Dermis microvascular lymphatic vessel endothelial cell (primary cell): ENCODE results near the gene ZCCHC10. TPM values are rescaled to one million over a fixed set of nuclear protein-coding genes. Genes with fewer than 3 reads are reported as not detected.
"Not testable (repeated sequence)": the region's sequence is repeated elsewhere in the genome, so short reads cannot be mapped to it uniquely, and the experiment has no call there.

Source experiments
- DNase-seq, 2 donors: peaks; one replicate each; pipeline versions ENCODE4 v3.0.0 to v3.0.0-alpha.2; 2010; ENCODE audit warnings: low read depth in 2 of 2
- total RNA-seq: library from RNA; depleted of rRNA; stranded (reverse); fragments of >200 nt; gene quantifications from 2 replicates; pipeline ENCODE4 v1.2.1, GENCODE V29; 2014

Gene ZCCHC10
- total RNA-seq, 1 donor from 2014 or later = 12.3 TPM

DNA sequence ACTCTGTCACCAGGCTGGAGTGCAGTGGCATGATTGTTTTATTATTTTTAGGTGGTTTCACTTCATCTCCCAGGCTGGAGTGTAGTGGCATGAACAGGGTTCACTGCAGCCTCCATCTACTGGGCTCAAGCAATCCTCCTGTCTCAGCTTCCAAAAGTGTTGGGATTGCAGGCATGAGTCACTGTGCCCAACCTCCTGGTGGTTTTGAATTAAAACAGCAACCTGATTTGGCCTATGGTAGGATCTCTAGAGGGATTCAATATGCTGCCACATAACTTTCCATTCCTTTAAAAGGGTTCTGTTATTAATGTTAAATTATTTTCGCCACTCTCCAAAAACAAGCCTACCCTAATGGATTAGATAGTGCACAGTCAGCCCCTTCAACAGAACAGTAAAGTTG, 15.6 kb upstream of the ZCCHC10 start:
- DNase-seq = no peak

DNA sequence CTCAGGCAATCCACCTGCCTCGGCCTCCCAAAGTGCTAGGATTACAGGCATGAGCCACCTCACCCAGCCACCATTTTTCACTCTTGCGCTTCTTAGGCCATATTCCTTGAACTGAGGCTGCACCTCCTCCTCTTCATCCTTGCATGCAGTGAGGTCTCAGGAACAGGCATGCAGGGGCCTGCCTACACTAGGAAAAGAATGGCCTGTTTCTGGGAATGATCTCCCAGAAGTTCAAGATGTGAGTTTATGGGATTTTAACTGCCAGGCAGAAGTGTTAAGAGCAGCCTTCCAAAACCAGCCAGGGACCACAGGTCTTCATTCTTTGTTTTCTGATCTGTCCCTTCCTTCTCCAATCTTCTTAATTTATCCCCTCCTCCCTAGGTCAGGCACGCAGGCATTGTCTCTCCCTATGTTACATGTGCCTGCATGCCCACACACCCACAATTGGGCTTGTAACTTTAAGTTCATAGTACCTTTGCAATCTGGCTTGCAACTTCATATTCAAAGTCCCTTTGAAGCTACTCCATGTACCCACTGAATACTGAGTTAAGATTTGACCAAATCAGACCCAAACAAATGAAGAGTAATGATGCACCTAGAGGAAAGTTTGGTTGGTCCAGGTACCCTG, 14.9 kb upstream of the ZCCHC10 start:
- no peak for DNase-seq

DNA sequence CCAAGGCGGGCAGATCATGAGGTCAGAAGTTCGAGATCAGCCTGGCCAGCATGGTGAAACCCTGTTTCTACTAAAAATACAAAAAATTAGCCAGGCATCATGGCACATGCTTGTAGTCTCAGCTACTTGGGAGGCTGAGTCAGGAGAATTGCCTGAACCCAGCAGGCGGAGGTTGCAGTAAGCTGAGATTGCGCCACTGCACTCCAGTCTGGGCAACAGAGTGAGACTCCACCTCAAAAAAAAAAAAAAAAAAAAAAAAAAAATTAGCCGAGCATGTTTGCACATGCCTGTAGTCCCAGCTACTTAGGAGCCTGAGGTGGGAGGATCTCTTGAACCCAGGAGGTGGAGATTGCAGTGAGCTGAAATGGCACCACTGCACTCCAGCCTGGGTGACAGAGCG, 10.3 kb upstream of the ZCCHC10 start:
- not testable (repeated sequence) for DNase-seq

DNA sequence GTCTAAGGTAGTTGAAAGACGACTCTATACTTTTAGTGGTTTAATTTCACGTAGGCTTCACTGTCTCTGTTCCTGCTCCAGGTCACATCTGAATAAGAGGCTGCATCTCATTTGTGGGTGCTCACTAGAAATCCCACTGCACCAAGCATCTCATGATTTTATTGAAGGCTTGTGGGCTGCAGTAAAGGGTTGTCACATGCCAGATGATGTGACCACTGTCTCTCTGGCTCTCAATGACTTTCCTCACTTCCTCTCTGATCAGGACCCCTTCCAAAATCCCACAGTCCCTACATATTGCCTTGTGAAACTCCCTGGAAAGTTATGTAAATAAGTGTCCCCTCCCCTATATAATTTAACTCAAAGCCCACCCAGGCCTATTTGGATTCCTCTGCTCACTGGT, 8.9 kb upstream of the ZCCHC10 start:
- no peak for DNase-seq

DNA sequence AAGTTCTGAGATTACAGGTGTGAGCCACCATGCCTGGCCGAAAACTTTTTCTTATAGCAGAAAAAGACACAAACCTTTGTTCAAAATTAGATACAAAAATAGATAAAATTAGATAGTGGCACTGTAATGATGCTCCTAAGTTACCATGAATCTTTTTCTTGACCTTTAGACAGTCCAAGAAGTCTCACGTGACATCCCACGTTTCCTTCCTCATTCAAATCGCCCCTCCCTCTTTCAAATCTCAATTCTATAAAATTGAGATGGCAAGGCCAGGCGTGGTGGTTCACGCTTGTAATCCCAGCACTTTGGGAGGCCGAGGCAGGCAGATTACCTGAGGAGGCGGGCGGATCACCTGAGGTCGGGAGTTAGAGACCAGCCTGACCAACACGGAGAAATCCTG, 7.7 kb upstream of the ZCCHC10 start:
- DNase-seq = no peak

DNA sequence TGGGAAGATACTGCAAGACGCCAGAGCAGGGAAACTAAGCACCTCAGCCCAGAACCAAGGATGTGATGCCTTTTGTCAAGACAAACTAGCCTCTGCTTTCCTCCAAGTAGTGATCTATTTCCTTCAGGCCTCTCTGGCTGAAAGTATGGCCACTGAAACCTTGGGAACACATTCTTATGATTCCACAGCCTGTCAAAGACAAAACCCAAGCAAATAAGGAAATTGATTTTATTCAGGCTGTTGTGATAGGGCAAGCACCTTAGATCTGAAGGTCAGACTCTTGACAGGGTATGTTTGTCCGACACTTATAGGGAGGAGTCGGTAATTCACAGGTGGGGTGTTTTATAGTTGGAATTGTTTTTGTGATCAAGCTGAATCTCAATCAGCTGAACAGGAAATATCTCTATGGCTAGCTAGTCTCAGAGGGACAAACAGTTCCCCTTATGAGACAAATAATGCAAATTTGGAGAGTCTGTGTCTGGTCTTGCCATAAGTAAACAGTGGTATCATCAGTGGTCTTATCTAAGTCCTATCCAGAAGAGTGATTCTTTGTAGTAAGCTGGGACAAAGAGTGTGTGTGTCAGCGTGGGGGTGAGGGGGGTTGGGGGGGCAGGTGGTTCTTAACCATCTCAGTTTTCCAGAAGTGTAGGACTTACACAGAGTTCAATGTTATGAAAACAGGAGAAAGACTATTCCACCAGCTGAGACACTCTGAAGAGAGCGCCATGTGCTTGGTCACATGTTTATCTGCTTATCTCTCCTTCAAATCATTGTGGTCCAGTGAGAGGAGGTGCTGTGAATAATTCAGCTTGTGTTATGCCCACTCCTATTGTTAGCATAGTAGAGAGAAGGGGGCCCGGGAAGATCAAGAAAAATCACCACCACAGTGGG, 6.7 kb upstream of the ZCCHC10 start:
- DNase-seq = no peak

DNA sequence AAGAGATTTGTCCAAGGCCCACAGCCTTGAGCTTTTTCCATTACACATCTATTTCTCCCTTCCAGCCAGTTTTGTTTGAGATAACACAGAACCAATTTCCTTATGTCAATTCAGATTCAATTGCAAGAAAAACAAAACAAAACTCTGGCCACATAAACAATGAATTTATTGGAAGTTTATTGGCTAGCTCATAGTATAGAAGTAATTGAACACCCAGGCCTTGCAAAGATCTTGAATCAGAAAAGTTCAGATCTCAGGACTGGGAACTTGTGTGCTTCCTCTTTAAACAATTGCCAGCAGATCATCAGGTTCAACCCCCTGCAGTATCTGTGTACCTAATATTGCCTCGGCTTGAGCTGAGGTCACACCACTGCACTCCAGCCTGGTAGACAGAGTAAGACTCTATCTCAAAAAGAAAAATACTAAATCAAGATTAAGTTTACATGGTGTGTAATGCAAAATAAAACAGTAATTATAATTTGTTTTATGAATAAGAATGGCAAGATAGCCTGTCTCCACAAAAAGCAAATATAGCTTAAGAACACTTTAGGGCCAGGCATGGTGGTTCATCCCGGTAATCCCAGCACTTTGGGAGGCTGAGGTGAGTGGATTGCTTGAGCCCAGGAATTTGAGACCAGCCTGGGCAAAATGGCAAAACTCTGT, 4.1 kb upstream of the ZCCHC10 start:
- DNase-seq = no peak

DNA sequence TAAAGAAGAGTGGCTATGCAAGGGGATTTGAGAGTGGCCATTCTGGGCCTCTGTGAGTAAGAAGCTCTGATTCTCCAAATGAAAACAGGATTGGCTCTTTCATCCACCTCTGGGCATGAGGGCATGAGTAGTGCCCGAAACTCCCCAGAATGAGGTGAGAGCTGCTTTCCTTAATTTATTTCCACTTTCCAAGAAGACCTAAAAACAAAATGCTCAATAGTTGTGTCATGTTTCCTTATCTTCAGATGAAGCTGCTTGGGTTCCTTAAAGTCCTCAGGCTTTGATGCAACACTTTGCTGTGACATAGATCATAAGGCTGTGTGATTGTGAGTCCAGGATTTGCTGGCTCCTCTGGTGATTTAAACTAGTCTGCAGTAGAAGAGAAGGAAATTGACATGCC, 3.1 kb upstream of the ZCCHC10 start:
- no peak for DNase-seq

DNA sequence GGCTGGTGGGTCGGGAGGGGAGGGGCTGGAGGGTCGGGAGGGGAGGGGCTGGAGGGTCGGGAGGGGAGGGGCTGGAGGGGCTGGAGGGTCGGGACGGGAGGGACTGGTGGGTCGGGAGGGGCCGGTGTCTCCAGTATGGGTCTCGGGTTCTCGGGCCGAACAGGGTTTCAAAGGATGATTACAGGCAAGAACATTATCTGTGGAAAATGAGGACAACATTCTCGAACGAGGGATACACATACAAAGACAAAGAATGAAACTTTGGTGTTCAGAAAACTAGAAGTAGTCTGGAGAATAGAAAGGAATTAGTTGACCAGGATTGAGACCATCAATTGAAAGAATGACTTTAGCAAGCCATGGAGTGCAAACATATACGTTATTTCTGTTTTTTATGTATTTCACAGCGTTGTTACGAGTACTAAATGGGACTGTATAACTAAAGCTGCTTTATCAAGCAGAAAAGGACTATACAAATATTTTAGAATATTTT, 360 bp upstream of the ZCCHC10 start:
- no peak for DNase-seq

DNA sequence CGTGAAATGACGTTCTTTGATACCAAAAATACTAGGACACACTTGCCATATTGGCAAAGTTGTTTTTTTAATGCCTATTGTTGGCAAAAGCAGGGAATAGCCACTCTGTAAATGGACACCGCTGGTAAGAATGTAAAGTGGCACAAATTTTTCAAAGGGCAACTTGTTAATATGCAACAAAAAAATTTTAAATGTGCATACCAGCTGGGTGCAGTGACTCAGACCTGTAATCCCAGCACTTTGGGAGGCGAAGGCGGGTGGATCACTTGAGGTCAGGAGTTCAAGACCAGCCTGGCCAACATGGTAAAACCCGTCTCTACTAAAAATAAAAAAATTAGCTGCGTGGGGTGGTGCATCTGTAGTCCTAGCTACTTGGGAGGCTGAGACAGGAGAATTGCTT, 6.9 kb downstream of the ZCCHC10 start:
- DNase-seq = not testable (repeated sequence)

DNA sequence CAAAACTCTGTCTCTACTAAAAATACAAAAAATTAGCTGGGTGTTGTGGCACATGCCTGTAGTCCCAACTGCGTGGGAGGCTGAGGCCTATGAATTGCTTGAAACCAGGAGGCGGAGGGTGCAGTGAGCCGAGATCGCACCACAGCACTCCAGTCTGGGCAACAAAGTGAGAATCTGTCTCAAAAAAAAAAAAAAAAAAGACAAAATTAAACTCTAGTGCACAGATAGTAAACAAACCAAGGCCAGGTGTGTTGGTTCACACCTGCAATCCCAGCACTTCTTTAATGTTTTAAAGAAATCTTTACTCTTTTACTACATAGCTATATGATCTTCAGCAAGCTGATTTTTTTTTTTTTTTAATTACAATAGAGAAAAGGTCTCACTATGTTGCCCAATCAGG, 8.4 kb downstream of the ZCCHC10 start:
- DNase-seq = no peak

DNA sequence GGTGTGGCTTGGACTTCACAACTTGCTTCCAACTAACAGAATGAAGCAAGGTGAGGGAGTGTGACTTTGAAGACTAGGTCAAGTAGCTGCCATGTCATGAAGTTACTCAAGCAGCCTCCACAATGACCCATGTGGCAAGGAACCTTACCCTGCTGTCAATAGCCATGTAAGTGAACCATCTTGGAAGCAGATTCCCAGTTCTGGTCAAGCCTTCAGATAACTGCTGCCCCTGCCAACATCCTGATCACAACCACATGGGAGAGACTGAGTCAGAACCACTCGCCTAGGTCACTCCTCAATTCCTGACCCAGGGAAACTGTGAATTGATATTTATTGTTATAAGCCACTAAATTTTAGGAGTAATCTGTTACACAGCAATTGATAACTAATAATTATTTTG, 10.9 kb downstream of the ZCCHC10 start:
- DNase-seq = no peak

DNA sequence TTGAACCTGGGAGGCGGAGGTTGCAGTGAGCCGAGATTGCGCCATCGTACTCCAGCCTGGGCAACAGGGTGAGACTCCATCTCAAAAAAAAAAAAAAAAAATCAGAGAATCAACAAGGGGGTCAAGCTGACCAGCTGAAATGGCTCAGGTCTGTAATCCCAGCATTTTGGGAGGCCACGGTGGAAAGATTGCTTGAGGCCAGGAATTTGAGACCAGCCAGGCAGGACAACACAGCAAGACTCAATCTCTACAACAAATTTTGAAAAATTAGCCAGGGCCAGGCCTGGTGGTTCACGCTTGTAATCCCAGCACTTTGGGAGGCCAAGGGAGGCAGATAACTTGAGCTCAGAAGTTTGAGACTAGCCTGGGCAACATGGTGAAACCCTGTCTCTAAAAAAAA, 17.9 kb downstream of the ZCCHC10 start:
- not testable (repeated sequence) for DNase-seq

DNA sequence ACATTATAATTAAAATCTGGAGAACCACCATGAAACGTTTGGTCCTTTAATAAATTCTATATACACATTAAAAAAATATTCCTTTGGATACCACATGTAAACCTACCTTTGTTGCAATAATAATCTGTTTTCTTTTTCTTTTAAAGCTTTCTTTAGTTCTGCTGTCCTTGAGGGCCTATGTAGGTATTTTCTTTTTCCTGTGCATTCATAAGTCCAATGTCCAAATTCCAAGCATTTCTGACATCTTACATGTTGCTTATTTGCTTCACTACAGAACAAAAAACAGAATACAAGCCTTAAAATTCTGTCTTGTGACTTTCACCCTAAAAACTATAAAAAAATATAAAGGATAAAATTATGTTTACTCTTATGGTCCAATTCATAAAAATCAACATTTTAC, 19.7 kb downstream of the ZCCHC10 start:
- DNase-seq = no peak

DNA sequence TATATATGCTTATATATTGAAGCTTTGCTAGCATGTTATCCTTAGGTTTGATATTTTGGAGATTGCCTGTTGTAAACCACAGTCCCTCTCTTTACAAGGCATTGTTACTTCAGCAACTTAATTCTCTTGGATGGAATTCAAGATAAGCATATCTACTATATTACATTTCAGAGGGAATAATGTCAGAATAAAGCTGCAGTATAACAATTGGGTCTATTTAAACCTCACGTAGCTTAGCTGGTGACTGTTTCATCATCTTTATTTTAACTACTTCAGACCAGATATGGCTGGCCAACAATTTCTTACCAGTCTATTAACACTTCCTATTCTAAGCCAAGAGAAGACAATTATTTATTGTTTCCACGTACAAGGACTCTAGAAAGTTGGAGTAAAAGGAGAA, 27.1 kb downstream of the ZCCHC10 start:
- DNase-seq = no peak

DNA sequence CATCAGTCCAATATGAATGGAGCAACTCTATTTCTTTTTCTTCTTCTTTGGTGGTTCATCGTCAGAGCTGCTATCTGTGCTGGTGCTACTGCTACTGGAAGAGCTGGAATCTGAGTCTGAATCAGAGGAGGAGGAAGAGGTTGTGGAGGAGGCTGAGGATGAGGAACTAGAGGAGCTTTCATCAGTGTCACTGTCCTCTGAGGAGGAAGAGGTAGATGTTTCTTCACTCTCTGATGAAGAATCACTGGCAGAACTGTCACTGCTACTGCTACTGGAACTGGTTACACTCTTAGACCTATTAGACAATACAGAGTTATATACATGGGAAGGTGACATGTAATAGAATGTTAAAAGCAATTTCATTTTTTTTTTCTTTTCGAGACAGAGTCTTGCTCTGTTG, 27.8 kb downstream of the ZCCHC10 start:
- no peak for DNase-seq

DNA sequence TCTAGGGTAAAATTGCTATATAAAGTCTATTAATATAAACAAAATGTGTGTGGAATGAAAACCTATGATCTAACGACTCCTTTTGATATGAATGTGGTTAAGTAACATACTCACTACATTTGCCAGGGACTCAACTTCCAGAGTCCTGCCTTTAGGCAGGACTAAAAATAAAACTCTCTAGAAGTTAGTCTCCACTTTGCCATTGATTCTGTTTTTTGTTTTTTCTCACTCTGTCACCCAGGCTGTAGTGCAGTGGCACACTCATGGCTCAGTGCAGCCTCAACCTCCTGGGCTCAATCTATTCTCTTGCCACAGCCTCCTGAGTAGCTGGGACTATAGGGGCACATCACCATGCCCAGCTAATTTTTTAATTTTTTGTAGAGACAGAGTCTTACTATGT, 30.0 kb downstream of the ZCCHC10 start:
- no peak for DNase-seq

DNA sequence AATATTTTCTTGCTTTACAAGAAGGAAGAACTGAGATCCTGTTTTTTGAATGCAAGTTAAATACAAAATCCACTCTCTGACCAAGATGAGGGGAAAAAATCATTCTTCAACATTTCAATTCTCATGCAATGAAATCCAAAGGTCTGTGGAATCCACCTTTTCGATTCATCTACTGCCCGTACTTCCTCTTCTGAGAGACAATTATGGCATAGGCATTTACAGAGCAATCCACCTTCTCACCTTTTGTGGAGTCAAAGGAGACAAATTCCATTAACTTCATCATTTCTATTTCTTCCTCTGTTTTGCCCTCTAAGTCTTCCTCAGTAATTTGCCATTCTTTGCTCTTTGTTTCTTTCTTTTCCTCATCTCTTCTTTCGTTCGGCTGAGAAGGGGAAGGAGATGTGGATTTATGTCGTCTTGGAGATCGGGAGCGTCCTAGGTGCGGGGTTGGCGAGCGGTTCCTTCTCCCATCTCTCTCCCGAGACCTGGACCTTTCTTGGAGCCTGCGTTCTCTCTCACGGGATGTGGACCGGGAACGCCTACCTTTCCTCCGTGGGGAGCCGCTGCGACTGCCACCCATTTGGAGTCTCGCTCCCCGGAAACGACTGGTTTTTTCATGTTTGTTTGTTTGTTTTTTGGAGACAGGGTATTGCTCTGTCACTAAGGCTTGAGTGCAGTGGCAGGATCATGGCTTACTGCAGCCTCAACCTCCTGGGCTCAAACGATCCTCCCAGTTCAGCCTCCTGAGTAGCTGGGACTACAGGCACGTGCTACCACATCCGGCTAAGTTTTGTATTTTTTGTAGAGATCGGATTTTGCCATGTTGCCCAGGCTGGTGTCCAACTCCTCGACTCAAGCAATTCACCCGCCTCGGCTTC, 38.6 kb downstream of the ZCCHC10 start:
- DNase-seq = no peak

DNA sequence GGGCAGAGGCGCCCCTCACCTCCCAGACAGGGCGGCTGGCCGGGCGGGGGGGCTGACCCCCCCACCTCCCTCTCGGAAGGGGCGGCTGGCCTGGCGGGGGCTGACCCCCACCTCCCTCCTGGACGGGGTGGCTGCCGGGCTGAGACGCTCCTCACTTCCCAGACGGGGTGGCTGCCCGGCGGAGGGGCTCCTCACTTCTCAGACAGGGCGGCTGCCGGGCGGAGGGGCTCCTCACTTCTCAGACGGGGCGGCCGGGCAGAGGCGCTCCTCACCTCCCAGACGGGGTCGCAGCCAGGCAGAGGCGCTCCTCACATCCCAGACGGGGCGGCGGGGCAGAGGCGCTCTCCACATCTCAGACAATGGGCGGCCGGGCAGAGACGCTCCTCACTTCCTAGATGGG, 43.4 kb downstream of the ZCCHC10 start:
- DNase-seq = not testable (repeated sequence)

DNA sequence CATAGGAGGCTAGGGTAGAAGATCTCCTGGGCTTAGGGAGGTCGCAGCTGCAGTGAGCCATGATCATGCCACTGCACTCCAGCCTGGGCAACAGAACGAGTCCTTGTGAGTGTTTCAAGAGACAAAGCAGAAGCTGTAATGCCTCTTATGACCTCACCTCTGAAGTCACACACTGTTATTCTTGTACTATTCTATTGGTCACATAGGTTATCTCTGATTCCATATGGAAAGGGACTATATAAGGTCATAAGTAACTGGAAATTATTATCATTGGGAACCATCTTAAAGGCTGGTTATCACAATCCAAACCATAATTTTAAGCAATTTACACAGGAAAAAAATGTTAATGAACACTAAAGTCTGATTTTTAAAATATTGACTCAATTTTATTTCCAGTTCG, 45.1 kb downstream of the ZCCHC10 start:
- DNase-seq = no peak

DNA sequence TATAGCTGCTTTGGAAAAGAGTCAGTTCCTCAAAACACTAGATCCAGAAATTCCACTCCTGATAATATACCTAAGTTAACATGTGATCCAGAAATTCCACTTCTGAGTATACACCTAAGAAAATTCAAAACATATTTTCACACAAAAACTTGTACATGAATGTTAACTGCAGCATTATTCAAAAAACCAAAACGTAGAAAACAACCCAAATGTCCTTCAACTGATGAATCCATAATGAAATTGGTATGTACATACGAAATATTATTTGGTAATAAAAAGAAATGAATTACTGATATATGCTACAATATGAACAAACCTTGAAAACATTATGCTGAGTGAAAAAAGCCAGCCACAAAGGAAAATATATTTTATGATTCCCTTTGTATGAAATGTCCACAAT, 46.4 kb downstream of the ZCCHC10 start:
- no peak for DNase-seq
